Measurements from ENCODE around the gene SGSH.

The SGSH gene

DNA sequence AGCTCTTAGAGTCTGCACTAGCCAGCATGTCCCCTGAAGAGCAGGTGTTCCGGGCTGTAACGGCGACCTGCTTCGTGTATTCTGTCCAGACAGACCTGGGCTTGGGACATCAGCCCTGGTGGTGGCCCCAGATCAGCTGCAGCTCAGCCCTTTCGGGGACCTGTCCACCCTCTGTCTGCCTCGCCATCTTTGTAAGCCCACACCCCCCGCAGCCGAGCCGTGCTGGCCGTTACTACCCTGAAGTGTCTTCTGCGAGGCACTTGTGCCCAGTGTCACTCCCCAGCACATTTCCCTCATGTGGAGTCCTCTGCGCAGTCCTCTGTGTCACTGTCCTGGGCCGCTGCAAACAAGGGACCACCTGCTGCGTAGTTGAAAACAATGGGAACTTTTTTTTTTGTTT is 39.9 kb downstream of the SGSH start:
- Histone ChIP-seq H3K4me3 (ENCODE audit: severe bottlenecking) (no peak overlapping the region), H3K27me3 (ENCODE audit: insufficient read depth, poor library complexity, severe bottlenecking) (no peaks in the 10 kb centered on the region), H3K9me3 (ENCODE audit: severe bottlenecking) (no peaks in the 10 kb centered on the region), H3K36me3 (ENCODE audit: low read depth) (no peaks in the 10 kb centered on the region), H3K4me1 (ENCODE audit: insufficient read depth, poor library complexity, severe bottlenecking) (no peaks in the 10 kb centered on the region), H3K27ac (ENCODE audit: poor library complexity, severe bottlenecking) (no peak overlapping the region)
- TF ChIP-seq CTCF (IDR thresholded peaks at IDR 0.05; ENCODE audit: poor library complexity, severe bottlenecking), result no peak
- ATAC-seq (ENCODE audit: low read depth) (no peak), DNase-seq (ENCODE audit: low spot score) (no peak)

DNA sequence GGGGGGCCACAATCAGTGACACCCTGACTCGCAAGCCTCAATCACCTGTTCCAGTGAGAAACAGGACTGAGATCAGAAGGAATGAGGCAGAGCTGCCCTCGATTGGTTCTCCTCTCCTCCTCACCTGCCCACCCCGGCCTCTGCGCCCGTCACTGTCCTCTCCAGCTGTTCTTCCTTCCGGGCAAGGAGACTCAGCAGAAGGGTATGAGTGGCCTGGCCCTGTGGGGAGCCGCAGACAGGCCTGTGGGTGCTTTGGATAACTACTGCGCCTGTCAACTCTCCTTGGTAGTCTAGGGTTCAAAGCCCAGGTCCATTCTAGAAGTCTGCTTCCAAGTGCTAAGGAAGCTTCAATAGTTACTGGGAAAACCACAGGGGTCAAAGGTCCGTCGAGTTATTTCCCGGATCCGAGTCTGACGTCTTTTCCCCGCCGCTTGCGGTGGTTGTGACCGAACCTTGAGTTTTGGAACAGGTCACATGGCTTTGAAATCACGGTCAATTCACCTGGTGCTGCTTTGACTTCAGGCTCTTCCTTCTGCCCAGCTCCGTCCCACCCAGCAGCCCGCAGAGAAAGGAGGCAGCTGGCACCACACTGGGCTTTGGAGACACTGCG is 42.0 kb downstream of the SGSH start:
- no peaks in the 10 kb centered on the region for H3K27me3 ChIP-seq (ENCODE audit: insufficient read depth, poor library complexity, severe bottlenecking)
- no peak for DNase-seq (ENCODE audit: low spot score)
- TF ChIP-seq CTCF (IDR thresholded peaks at IDR 0.05; ENCODE audit: poor library complexity, severe bottlenecking), result no peak
- no peaks in the 10 kb centered on the region for H3K36me3 ChIP-seq (ENCODE audit: low read depth)
- H3K9me3 ChIP-seq (ENCODE audit: severe bottlenecking), result no peaks in the 10 kb centered on the region
- H3K27ac ChIP-seq (ENCODE audit: poor library complexity, severe bottlenecking), result no peak overlapping the region
- no peaks in the 10 kb centered on the region for H3K4me1 ChIP-seq (ENCODE audit: insufficient read depth, poor library complexity, severe bottlenecking)
- no peak for ATAC-seq (ENCODE audit: low read depth)
- no peak overlapping the region for H3K4me3 ChIP-seq (ENCODE audit: severe bottlenecking)

GRCh38 chr17:80176757-80177156 is 43.4 kb downstream of the SGSH start:
- TF ChIP-seq CTCF (IDR thresholded peaks at IDR 0.05; ENCODE audit: poor library complexity, severe bottlenecking), result no peak
- DNase-seq (ENCODE audit: low spot score), result no peak
- no peak overlapping the region for H3K4me3 ChIP-seq (ENCODE audit: severe bottlenecking)
- no peak for ATAC-seq (ENCODE audit: low read depth)
- H3K27me3 ChIP-seq (ENCODE audit: insufficient read depth, poor library complexity, severe bottlenecking), result no peaks in the 10 kb centered on the region
- no peaks in the 10 kb centered on the region for H3K9me3 ChIP-seq (ENCODE audit: severe bottlenecking)
- no peak overlapping the region for H3K27ac ChIP-seq (ENCODE audit: poor library complexity, severe bottlenecking)
- H3K4me1 ChIP-seq (ENCODE audit: insufficient read depth, poor library complexity, severe bottlenecking), result no peaks in the 10 kb centered on the region
- H3K36me3 ChIP-seq (ENCODE audit: low read depth), result no peaks in the 10 kb centered on the region

- ATAC-seq (ENCODE audit: low read depth) (no peak), DNase-seq (ENCODE audit: low spot score) (no peak)
- Histone ChIP-seq H3K9me3 (ENCODE audit: severe bottlenecking) (no peaks in the 10 kb centered on the region), H3K27me3 (ENCODE audit: insufficient read depth, poor library complexity, severe bottlenecking) (no peaks in the 10 kb centered on the region), H3K27ac (ENCODE audit: poor library complexity, severe bottlenecking) (no peak overlapping the region), H3K36me3 (ENCODE audit: low read depth) (no peaks in the 10 kb centered on the region), H3K4me3 (ENCODE audit: severe bottlenecking) (no peak overlapping the region), H3K4me1 (ENCODE audit: insufficient read depth, poor library complexity, severe bottlenecking) (no peaks in the 10 kb centered on the region)
- TF ChIP-seq CTCF (IDR thresholded peaks at IDR 0.05; ENCODE audit: poor library complexity, severe bottlenecking), result no peak
Observed at GRCh38 chr17:80173916-80174315, 46.2 kb downstream of the SGSH start.

DNA sequence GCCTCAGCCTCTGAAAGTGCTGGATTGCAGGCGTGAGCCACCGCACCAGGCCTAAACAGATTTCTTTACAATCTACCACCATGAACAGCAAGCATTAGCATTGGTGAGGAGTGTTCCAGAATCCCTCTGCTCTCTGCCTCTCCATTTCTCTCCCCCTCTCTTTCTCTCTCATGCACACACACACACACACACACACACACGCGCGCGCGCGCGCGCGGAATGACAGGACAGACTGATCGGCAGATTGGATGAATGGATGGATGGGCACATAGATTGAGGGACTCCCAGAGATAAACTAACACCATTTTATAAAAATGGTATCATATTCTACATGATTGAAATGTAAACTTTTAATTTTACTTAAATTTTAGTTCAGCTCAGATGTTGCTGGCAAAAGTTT is 47.0 kb downstream of the SGSH start:
- no peak for ATAC-seq (ENCODE audit: low read depth)
- no peak for DNase-seq (ENCODE audit: low spot score)

More for the DNA sequence above, 47.0 kb downstream of the SGSH start:
- Histone ChIP-seq H3K27ac (ENCODE audit: poor library complexity, severe bottlenecking) (no peak overlapping the region), H3K36me3 (ENCODE audit: low read depth) (no peaks in the 10 kb centered on the region), H3K4me3 (ENCODE audit: severe bottlenecking) (no peak overlapping the region), H3K27me3 (ENCODE audit: insufficient read depth, poor library complexity, severe bottlenecking) (no peaks in the 10 kb centered on the region), H3K4me1 (ENCODE audit: insufficient read depth, poor library complexity, severe bottlenecking) (no peaks in the 10 kb centered on the region), H3K9me3 (ENCODE audit: severe bottlenecking) (no peaks in the 10 kb centered on the region)
- no peak for TF ChIP-seq CTCF (IDR thresholded peaks at IDR 0.05; ENCODE audit: poor library complexity, severe bottlenecking)

Data from RWPE2 (cell line).